ENCODE measurements around the gene CFAP97D2. TPM values are rescaled to one million over a fixed set of nuclear protein-coding genes. Genes with fewer than 3 reads are reported as not detected.

CFAP97D2 gene
- total and polyA plus RNA-seq, 10 donors = 0.05 TPM; not detected in 9

DNA sequence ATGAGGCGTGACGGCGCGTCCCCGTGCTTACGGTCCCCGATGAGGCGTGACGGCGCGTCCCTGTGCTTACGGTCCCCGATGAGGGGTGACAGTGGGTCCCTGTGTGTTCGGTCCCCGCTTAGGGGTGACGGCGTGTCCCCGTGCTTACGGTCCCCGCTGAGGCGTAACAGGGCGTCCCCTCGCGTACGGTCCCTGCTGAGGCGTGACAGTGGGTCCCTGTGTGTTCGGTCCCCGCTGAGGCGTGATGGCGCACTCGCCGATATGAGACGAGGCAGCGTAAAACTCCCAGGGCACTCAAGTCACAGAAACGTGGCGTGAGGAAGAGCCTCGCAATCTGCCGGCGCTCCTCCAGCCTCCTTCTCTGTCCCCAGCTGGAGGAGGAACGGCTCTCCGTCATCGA lies 20.9 kb downstream of the CFAP97D2 start:
- no peak for DNase-seq
- Histone ChIP-seq H3K9me3 (peaks cover 0 to 2% (median 0%) of the 10 kb centered on the region in 8 donors), H3K4me1 (peaks cover 0 to 1% (median 0%) of the 10 kb centered on the region in 6 donors), H3K27ac (no peak overlapping the region), H3K4me3 (no peak overlapping the region), H3K36me3 (no peaks in the 10 kb centered on the region), H3K27me3 (replicated peaks in 1 of 7) (peaks cover 0 to 14% (median 0%) of the 10 kb centered on the region in 7 donors)
- 35 to 81% (median 72%) methylated on average over 15 to 42 of the region's 42 CpGs for WGBS, 5 donors
- TF ChIP-seq, protein P1, sequence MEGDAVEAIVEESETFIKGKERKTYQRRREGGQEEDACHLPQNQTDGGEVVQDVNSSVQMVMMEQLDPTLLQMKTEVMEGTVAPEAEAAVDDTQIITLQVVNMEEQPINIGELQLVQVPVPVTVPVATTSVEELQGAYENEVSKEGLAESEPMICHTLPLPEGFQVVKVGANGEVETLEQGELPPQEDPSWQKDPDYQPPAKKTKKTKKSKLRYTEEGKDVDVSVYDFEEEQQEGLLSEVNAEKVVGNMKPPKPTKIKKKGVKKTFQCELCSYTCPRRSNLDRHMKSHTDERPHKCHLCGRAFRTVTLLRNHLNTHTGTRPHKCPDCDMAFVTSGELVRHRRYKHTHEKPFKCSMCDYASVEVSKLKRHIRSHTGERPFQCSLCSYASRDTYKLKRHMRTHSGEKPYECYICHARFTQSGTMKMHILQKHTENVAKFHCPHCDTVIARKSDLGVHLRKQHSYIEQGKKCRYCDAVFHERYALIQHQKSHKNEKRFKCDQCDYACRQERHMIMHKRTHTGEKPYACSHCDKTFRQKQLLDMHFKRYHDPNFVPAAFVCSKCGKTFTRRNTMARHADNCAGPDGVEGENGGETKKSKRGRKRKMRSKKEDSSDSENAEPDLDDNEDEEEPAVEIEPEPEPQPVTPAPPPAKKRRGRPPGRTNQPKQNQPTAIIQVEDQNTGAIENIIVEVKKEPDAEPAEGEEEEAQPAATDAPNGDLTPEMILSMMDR (IDR thresholded peaks at IDR 0.05 in 8 of 11, conservative IDR thresholded peaks at IDR 0.05 in 3 of 11) = no peak
- TF ChIP-seq POLR2A (IDR thresholded peaks at IDR 0.05) (no peak), POLR2AphosphoS5 (IDR thresholded peaks at IDR 0.05) (no peak)
- intact Hi-C loops (cut with DNase I; ENCODE audit: low total_unique reads) = no loop called here

- no peak overlapping the region for H3K27ac ChIP-seq
- H3K36me3 ChIP-seq = no peaks in the 10 kb centered on the region
- peaks cover 0 to 2% (median 0%) of the 10 kb centered on the region in 8 donors for H3K9me3 ChIP-seq
- no peak for TF ChIP-seq POLR2AphosphoS5 (IDR thresholded peaks at IDR 0.05)
- TF ChIP-seq, protein P1 (IDR thresholded peaks at IDR 0.05 in 8 of 11, conservative IDR thresholded peaks at IDR 0.05 in 3 of 11) = no peak
- no peak for TF ChIP-seq POLR2A (IDR thresholded peaks at IDR 0.05)
- H3K4me3 ChIP-seq = no peak overlapping the region
- 52 to 92% (median 64%) methylated on average over 18 of the region's 18 CpGs for WGBS, 5 donors
- no peak for DNase-seq
- peaks cover 0 to 14% (median 0%) of the 10 kb centered on the region in 7 donors for H3K27me3 ChIP-seq (replicated peaks in 1 of 7)
- intact Hi-C loops (cut with DNase I; ENCODE audit: low total_unique reads) = no loop called here
- H3K4me1 ChIP-seq = no peaks in the 10 kb centered on the region
Observed at GRCh38 chr13:114200399-114200911, 21.4 kb downstream of the CFAP97D2 start.

GRCh38 chr13:114202581-114202980 lies 23.5 kb downstream of the CFAP97D2 start:
- intact Hi-C loops (cut with DNase I; ENCODE audit: low total_unique reads) = no loop called here

GRCh38 chr13:114203536-114203935 lies 24.5 kb downstream of the CFAP97D2 start:
- TF ChIP-seq POLR2A (IDR thresholded peaks at IDR 0.05) (no peak), POLR2AphosphoS5 (IDR thresholded peaks at IDR 0.05) (no peak)
- TF ChIP-seq, protein P1 (IDR thresholded peaks at IDR 0.05 in 8 of 11, conservative IDR thresholded peaks at IDR 0.05 in 3 of 11) = no peak
- intact Hi-C loops (cut with DNase I; ENCODE audit: low total_unique reads) = no loop called here
- Histone ChIP-seq H3K4me3 (no peak overlapping the region), H3K36me3 (no peaks in the 10 kb centered on the region), H3K4me1 (no peaks in the 10 kb centered on the region), H3K27me3 (replicated peaks in 1 of 7) (peaks cover 0 to 14% (median 0%) of the 10 kb centered on the region in 7 donors), H3K27ac (no peak overlapping the region), H3K9me3 (peaks cover 0 to 14% (median 0%) of the 10 kb centered on the region in 8 donors)
- WGBS, 5 donors = 31 to 60% (median 57%) methylated on average over 4 of the region's 4 CpGs
- DNase-seq = no peak

More at GRCh38 chr13:114202581-114202980, 23.5 kb downstream of the CFAP97D2 start:
- H3K4me1 ChIP-seq = no peaks in the 10 kb centered on the region
- H3K27me3 ChIP-seq (replicated peaks in 1 of 7) = peaks cover 0 to 14% (median 0%) of the 10 kb centered on the region in 7 donors
- no peak overlapping the region for H3K4me3 ChIP-seq
- no peak for DNase-seq
- H3K27ac ChIP-seq = no peak overlapping the region
- peaks cover 0 to 13% (median 0%) of the 10 kb centered on the region in 8 donors for H3K9me3 ChIP-seq
- TF ChIP-seq POLR2AphosphoS5 (IDR thresholded peaks at IDR 0.05) = no peak
- no peak for TF ChIP-seq POLR2A (IDR thresholded peaks at IDR 0.05)
- TF ChIP-seq, protein P1 (IDR thresholded peaks at IDR 0.05 in 8 of 11, conservative IDR thresholded peaks at IDR 0.05 in 3 of 11) = no peak
- no peaks in the 10 kb centered on the region for H3K36me3 ChIP-seq
- WGBS, 5 donors = 85 to 93% (median 87%) methylated on average over 6 of the region's 6 CpGs
